H1 (cell line): ENCODE results near the gene SLC39A11. TPM values are rescaled to one million over a fixed set of nuclear protein-coding genes. Genes with fewer than 3 reads are reported as not detected.

ENCODE experiments used
- CEBPB ChIP-seq: IDR thresholded peaks from 2 replicates; pipeline ENCODE4 v1.6.1; 2012; ENCODE audit warnings: low read depth, low read length
- JUN ChIP-seq: IDR thresholded peaks from 2 replicates; pipeline ENCODE4 v1.6.1; 2011; ENCODE audit warnings: low read depth, mild to moderate bottlenecking, improper control_type of control experiment, low read length
- KDM4A ChIP-seq: IDR thresholded peaks from one replicate; pipeline ENCODE4 v1.7.1; 2012; ENCODE audit warnings: low read depth, mild to moderate bottlenecking, moderate library complexity, low read length, inconsistent platforms; ENCODE audit not compliant: severe bottlenecking
- MAFK ChIP-seq: IDR thresholded peaks from 2 replicates; pipeline ENCODE4 v1.6.1; 2012; ENCODE audit warnings: low read depth, mild to moderate bottlenecking, improper control_type of control experiment, low read length
- TCF12 ChIP-seq: IDR thresholded peaks from 2 replicates; pipeline ENCODE4 v1.6.1; 2011; ENCODE audit warnings: low read depth, mild to moderate bottlenecking, low read length
- polyA plus RNA-seq, 7 experiments: library from polyadenylated mRNA; depleted of rRNA in 3 of 7; stranded (reverse) in 5 of 7; unstranded in 2 of 7; fragments of >200 nt in 5 of 7; fragments of 200-250 nt in 2 of 7; gene quantifications; 1 replicate in 5 of 7; 2 replicates in 1 of 7; 4 replicates in 1 of 7; pipeline versions ENCODE4 v1.2.1 to v1.2.3, GENCODE V29; 2011 to 2013; ENCODE audit warnings: missing spikeins in 2 of 7, mixed read lengths in 2 of 7
- total RNA-seq: library from RNA; stranded (reverse); fragmentation: NEBNext Ultra II Directional; extraction: Animal tissue kit (Norgen Biotek cat#: 25700); gene quantifications from 2 replicates; pipeline ENCODE4 v1.2.1, GENCODE V29; 2021
- TF ChIP-seq, protein P1 (sequence below): fragments of 300-600 bp; sonication (generic); IDR thresholded peaks from 2 replicates; pipeline ENCODE4 v1.7.1; 2012; ENCODE audit warnings: low read length, moderate library complexity, mild to moderate bottlenecking, inconsistent platforms; ENCODE audit not compliant: insufficient replicate concordance

SLC39A11 gene
- total and polyA plus RNA-seq, 2 of the 8 experiments (the other 6 are each of a cell fraction or from before 2014, with no cell fraction given): 12.2 to 19.6 TPM

DNA sequence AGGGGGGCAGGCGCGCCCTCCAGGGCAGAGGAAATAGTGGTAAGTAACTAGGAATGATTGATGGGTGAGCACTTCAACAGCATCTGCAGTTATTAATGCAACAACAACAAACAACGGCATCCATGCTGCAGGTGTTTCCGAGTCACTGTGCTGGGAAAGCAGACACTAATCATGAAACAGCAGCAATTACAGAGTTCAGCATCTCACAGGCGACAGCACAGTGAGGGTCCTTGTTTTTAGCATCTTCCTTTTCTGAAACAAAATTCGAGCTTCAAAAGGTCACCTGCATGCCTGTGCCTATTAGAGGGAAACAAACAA, 191.9 kb downstream of the SLC39A11 start (continued):
- TF ChIP-seq, protein P1, sequence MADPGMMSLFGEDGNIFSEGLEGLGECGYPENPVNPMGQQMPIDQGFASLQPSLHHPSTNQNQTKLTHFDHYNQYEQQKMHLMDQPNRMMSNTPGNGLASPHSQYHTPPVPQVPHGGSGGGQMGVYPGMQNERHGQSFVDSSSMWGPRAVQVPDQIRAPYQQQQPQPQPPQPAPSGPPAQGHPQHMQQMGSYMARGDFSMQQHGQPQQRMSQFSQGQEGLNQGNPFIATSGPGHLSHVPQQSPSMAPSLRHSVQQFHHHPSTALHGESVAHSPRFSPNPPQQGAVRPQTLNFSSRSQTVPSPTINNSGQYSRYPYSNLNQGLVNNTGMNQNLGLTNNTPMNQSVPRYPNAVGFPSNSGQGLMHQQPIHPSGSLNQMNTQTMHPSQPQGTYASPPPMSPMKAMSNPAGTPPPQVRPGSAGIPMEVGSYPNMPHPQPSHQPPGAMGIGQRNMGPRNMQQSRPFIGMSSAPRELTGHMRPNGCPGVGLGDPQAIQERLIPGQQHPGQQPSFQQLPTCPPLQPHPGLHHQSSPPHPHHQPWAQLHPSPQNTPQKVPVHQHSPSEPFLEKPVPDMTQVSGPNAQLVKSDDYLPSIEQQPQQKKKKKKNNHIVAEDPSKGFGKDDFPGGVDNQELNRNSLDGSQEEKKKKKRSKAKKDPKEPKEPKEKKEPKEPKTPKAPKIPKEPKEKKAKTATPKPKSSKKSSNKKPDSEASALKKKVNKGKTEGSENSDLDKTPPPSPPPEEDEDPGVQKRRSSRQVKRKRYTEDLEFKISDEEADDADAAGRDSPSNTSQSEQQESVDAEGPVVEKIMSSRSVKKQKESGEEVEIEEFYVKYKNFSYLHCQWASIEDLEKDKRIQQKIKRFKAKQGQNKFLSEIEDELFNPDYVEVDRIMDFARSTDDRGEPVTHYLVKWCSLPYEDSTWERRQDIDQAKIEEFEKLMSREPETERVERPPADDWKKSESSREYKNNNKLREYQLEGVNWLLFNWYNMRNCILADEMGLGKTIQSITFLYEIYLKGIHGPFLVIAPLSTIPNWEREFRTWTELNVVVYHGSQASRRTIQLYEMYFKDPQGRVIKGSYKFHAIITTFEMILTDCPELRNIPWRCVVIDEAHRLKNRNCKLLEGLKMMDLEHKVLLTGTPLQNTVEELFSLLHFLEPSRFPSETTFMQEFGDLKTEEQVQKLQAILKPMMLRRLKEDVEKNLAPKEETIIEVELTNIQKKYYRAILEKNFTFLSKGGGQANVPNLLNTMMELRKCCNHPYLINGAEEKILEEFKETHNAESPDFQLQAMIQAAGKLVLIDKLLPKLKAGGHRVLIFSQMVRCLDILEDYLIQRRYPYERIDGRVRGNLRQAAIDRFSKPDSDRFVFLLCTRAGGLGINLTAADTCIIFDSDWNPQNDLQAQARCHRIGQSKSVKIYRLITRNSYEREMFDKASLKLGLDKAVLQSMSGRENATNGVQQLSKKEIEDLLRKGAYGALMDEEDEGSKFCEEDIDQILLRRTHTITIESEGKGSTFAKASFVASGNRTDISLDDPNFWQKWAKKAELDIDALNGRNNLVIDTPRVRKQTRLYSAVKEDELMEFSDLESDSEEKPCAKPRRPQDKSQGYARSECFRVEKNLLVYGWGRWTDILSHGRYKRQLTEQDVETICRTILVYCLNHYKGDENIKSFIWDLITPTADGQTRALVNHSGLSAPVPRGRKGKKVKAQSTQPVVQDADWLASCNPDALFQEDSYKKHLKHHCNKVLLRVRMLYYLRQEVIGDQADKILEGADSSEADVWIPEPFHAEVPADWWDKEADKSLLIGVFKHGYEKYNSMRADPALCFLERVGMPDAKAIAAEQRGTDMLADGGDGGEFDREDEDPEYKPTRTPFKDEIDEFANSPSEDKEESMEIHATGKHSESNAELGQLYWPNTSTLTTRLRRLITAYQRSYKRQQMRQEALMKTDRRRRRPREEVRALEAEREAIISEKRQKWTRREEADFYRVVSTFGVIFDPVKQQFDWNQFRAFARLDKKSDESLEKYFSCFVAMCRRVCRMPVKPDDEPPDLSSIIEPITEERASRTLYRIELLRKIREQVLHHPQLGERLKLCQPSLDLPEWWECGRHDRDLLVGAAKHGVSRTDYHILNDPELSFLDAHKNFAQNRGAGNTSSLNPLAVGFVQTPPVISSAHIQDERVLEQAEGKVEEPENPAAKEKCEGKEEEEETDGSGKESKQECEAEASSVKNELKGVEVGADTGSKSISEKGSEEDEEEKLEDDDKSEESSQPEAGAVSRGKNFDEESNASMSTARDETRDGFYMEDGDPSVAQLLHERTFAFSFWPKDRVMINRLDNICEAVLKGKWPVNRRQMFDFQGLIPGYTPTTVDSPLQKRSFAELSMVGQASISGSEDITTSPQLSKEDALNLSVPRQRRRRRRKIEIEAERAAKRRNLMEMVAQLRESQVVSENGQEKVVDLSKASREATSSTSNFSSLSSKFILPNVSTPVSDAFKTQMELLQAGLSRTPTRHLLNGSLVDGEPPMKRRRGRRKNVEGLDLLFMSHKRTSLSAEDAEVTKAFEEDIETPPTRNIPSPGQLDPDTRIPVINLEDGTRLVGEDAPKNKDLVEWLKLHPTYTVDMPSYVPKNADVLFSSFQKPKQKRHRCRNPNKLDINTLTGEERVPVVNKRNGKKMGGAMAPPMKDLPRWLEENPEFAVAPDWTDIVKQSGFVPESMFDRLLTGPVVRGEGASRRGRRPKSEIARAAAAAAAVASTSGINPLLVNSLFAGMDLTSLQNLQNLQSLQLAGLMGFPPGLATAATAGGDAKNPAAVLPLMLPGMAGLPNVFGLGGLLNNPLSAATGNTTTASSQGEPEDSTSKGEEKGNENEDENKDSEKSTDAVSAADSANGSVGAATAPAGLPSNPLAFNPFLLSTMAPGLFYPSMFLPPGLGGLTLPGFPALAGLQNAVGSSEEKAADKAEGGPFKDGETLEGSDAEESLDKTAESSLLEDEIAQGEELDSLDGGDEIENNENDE: no peak
- TF ChIP-seq CEBPB (no peak), KDM4A (no peak), TCF12 (no peak), JUN (no peak), MAFK (no peak)
- TF ChIP-seq, all 59 proteins: peak for 0
